Right atrium auricular region (tissue), 2 donors: ENCODE results near the gene ARID5A. TPM values are rescaled to one million over a fixed set of nuclear protein-coding genes. Genes with fewer than 3 reads are reported as not detected.
A peak's percentile ranks its signal among the peaks of the same experiment; 100 is the strongest.

ENCODE experiments used
- DNase-seq: peaks from one replicate; pipeline ENCODE4 v3.0.0-alpha.2; 2019; ENCODE audit warnings: low spot score
- H3K27ac ChIP-seq, 2 donors: fragments of 200-600 bp; sonication (generic); 1 replicate in 1 of 2; 2 replicates in 1 of 2; pipeline ENCODE4 v1.5.1; 2016 to 2019
- H3K27me3 ChIP-seq, 2 donors: fragments of 200-600 bp; sonication (generic); one replicate each; pipeline versions ENCODE4 v1.5.1 to v1.6.0; 2017 to 2019
- H3K36me3 ChIP-seq: fragments of 200-600 bp; sonication (generic); one replicate; pipeline ENCODE4 v1.5.1; 2016
- H3K4me1 ChIP-seq, 2 donors: fragments of 200-600 bp; sonication (generic); one replicate each; pipeline versions ENCODE4 v1.5.1 to v1.6.0; 2017 to 2019
- H3K4me3 ChIP-seq, 2 donors: fragments of 200-600 bp; sonication (generic); 1 replicate in 1 of 2; 2 replicates in 1 of 2; pipeline ENCODE4 v1.5.1; 2017 to 2019; ENCODE audit warnings: mild to moderate bottlenecking in 1 of 2, moderate library complexity in 1 of 2
- H3K9me3 ChIP-seq, 2 donors: fragments of 200-600 bp; sonication (generic); one replicate each; pipeline ENCODE4 v1.5.1; 2019
- CTCF ChIP-seq, 2 donors: fragments of 200-600 bp; sonication (generic); IDR thresholded peaks; one replicate each; pipeline ENCODE4 v1.5.1; 2019; ENCODE audit warnings: antibody characterized with exemption in 2 of 2
- total RNA-seq, 2 donors: library from RNA; depleted of rRNA; stranded (reverse); fragments of >200 nt; gene quantifications; one replicate each; pipeline ENCODE4 v1.1.0, GENCODE V29; 2016

ARID5A gene
- total RNA-seq, 2 donors from 2014 or later = 17.1 to 52.6 TPM

GRCh38 chr2:96533292-96534073 lies 3.1 kb upstream of the ARID5A start:
- peak; percentile 97 for DNase-seq
- Histone ChIP-seq H3K4me3 (no peak overlapping the region), H3K27me3 (no peaks in the 10 kb centered on the region), H3K27ac (peak overlapping the region; percentile 91 to 94), H3K36me3 (no peaks in the 10 kb centered on the region), H3K4me1 (peaks cover 0 to 92% of the 10 kb centered on the region in 2 donors), H3K9me3 (no peaks in the 10 kb centered on the region)
- no peak for TF ChIP-seq CTCF (IDR thresholded peaks at IDR 0.05)

- peak overlapping the region; percentile 91 to 94 for H3K27ac ChIP-seq
- H3K4me1 ChIP-seq = peaks cover 0 to 92% of the 10 kb centered on the region in 2 donors
- TF ChIP-seq CTCF (IDR thresholded peaks at IDR 0.05) = no peak
- no peaks in the 10 kb centered on the region for H3K36me3 ChIP-seq
- no peaks in the 10 kb centered on the region for H3K9me3 ChIP-seq
- H3K4me3 ChIP-seq = no peak overlapping the region
- DNase-seq = no peak
- H3K27me3 ChIP-seq = no peaks in the 10 kb centered on the region
Observed at GRCh38 chr2:96534141-96534540, 2.4 kb upstream of the ARID5A start.

GRCh38 chr2:96534701-96535181 lies 1.8 kb upstream of the ARID5A start:
- H3K27me3 ChIP-seq = no peaks in the 10 kb centered on the region
- peaks cover 0 to 92% of the 10 kb centered on the region in 2 donors for H3K4me1 ChIP-seq
- H3K9me3 ChIP-seq = no peaks in the 10 kb centered on the region
- TF ChIP-seq CTCF (IDR thresholded peaks at IDR 0.05) = no peak
- peak overlapping the region; percentile 91 to 94 for H3K27ac ChIP-seq
- no peak overlapping the region for H3K4me3 ChIP-seq
- no peak for DNase-seq
- no peaks in the 10 kb centered on the region for H3K36me3 ChIP-seq

- Histone ChIP-seq H3K27ac (peak overlapping the region; percentile 91 to 94), H3K4me1 (peaks cover 0 to 88% of the 10 kb centered on the region in 2 donors), H3K9me3 (no peaks in the 10 kb centered on the region), H3K36me3 (no peaks in the 10 kb centered on the region), H3K4me3 (no peak overlapping the region), H3K27me3 (no peaks in the 10 kb centered on the region)
- TF ChIP-seq CTCF (IDR thresholded peaks at IDR 0.05) = no peak
- DNase-seq = no peak
Observed at GRCh38 chr2:96535331-96535730, 1.2 kb upstream of the ARID5A start.

GRCh38 chr2:96537066-96537733 lies 648 bp downstream of the ARID5A start:
- Histone ChIP-seq H3K27me3 (no peaks in the 10 kb centered on the region), H3K36me3 (no peaks in the 10 kb centered on the region), H3K9me3 (no peaks in the 10 kb centered on the region), H3K27ac (peak overlapping the region; percentile 95 to 98), H3K4me3 (peak overlapping the region; percentile 78 to 95), H3K4me1 (peaks cover 0 to 73% of the 10 kb centered on the region in 2 donors)
- TF ChIP-seq CTCF (IDR thresholded peaks at IDR 0.05) = no peak
- peak; percentile 80 for DNase-seq
